ENCODE data around the gene PERCC1.

PERCC1 gene

DNA sequence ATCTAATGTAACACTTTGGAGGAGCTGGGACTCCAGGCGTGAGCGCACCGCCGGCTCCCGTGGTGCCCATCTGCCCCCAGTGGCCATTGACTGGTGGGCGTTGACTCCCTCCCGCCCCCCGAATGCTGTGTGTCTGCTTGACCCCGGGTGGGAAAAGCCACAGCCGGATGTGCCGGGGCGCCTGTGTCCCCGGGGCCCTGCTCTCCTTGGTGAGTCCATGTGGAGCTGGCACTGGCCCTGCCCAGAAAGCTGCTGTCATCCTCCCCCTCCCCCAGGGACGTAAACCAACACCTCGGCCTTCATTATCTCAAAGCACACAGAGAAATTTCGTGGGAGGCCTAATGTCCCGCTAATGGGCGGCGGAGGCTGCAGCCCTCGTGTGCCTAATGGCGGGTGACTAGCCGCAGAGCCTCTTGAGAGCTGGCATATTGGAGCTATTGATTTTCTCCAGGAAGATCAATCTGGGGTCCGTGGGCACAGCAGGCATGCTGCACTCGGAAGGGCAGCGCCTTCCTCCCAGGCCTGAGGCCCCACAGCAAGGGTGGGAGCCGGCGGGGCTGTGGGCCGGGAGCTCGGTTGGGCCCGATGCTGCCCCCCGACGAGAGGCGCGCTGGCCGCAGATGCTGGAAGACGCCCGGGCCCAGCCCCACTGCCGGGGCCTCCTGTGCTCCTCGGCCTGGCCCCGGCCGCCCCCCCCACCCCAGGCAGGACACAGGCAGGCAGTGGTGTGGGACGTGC, 4.0 kb upstream of the PERCC1 start:
- H3K27me3 ChIP-seq (replicated peaks; ENCODE audit: control insufficient read depth, insufficient read depth, low read length, poor library complexity, severe bottlenecking) = no peaks in the 10 kb centered on the region
- H3K4me3 ChIP-seq (ENCODE audit: insufficient read depth, low read depth, low read length, poor library complexity, severe bottlenecking) = no peak overlapping the region
- no peak for DNase-seq

DNA sequence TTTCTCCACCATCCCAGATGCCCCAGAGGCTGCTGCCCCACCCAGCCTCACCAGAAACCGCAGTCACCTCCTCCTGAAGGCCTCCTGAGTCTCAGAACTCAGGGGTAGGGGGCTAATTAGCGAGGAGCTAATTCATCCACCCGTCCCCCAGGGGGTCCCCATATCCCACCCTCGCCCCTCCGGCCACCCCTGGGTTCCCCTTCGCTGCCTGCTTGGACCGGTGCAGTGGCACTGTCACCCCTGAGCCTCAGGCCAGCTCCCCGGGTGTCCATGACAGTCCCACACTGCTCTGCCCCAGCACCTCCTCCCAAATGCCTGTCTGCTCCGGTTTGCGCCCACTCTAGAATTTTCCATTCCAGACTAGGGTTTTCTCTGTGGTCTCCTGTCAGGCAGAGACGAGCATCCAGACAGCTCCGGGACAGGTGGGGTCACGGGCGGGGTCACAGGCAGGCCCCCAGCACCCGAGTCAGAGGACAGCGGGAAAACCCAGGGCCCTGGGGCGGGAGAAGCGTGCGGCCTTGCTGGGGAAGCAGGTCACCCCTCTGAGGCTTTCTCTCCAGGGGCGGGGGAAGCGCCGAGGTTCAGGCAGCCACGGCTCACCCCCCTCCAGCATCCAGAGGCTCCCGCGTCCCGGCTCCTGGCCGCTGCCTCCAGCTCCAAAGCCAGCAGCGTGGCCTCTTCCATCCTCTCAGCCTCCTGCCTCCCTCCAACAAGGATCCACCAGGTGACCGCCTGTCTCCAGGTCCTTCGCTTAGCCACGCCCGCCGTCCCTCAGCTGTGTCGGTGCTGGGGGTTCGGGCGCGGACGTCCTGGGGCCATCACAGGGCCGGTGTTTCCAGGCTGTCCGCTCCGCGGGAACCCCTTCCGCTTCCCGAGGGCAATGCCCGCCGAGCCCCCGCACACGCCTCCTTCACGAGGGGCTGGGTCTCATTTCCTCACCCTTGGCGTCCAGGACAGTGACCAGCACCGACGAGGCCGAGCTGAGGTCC, 3.1 kb upstream of the PERCC1 start:
- Histone ChIP-seq H3K36me3 (ENCODE audit: control insufficient read depth, insufficient read depth, low read length) (no peaks in the 10 kb centered on the region), H3K27me3 (replicated peaks; ENCODE audit: control insufficient read depth, insufficient read depth, low read length, poor library complexity, severe bottlenecking) (no peaks in the 10 kb centered on the region), H3K9me3 (ENCODE audit: control insufficient read depth, low read length) (no peaks in the 10 kb centered on the region), H3K4me3 (ENCODE audit: insufficient read depth, low read depth, low read length, poor library complexity, severe bottlenecking) (no peak overlapping the region), H3K27ac (ENCODE audit: insufficient read depth, low read length, poor library complexity, severe bottlenecking) (no peak overlapping the region), H3K4me1 (ENCODE audit: control insufficient read depth, insufficient read depth, low read length, poor library complexity, severe bottlenecking) (no peaks in the 10 kb centered on the region)
- DNase-seq = no peak

More for the DNA sequence above, 4.0 kb upstream of the PERCC1 start:
- H3K27ac ChIP-seq (ENCODE audit: insufficient read depth, low read length, poor library complexity, severe bottlenecking) = no peak overlapping the region
- no peaks in the 10 kb centered on the region for H3K36me3 ChIP-seq (ENCODE audit: control insufficient read depth, insufficient read depth, low read length)
- no peaks in the 10 kb centered on the region for H3K9me3 ChIP-seq (ENCODE audit: control insufficient read depth, low read length)
- no peaks in the 10 kb centered on the region for H3K4me1 ChIP-seq (ENCODE audit: control insufficient read depth, insufficient read depth, low read length, poor library complexity, severe bottlenecking)

DNA sequence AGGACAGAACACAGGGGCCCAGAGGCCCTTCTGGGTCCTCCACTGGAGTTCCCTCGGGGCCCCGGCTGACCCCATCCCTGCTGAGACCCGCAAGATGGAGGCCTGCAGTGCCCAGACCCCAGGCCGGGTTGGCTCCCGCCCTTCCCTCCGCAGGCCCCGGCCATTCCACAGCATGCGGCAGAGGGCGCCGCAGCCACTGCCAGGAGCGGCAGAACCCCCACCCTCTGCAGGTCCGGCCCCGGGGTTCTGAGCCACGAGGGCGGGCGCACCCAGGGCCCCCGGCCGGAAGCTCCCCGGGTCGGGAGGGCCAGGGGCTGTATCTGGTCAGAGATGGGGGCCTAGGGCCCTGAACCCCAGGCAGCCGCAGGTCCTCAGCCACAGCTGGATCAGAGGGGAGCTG, 2.4 kb upstream of the PERCC1 start:
- Histone ChIP-seq H3K9me3 (ENCODE audit: control insufficient read depth, low read length) (no peaks in the 10 kb centered on the region), H3K4me3 (ENCODE audit: insufficient read depth, low read depth, low read length, poor library complexity, severe bottlenecking) (no peak overlapping the region), H3K4me1 (ENCODE audit: control insufficient read depth, insufficient read depth, low read length, poor library complexity, severe bottlenecking) (no peaks in the 10 kb centered on the region), H3K27ac (ENCODE audit: insufficient read depth, low read length, poor library complexity, severe bottlenecking) (no peak overlapping the region), H3K36me3 (ENCODE audit: control insufficient read depth, insufficient read depth, low read length) (no peaks in the 10 kb centered on the region), H3K27me3 (replicated peaks; ENCODE audit: control insufficient read depth, insufficient read depth, low read length, poor library complexity, severe bottlenecking) (no peaks in the 10 kb centered on the region)
- no peak for DNase-seq

DNA sequence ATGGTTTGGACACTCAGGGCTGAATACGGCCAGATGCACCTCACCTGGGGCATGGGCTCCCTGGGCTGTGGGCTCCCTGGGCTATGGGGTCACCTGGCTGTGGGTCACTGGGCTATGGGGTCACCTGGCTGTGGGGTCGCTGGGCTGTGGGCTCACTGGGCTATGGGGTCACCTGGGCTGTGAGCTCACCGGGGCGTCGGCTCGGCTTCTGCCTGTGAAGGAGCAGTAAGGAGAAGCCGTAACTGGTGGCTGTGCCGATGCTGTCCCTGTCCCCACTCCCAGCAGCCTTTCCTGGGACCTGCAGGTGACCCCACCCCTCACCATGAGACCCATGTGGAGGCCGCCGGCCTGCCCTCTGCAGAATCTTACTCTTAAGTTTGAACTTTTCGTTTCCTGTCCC, 1.9 kb upstream of the PERCC1 start:
- Histone ChIP-seq H3K9me3 (ENCODE audit: control insufficient read depth, low read length) (no peaks in the 10 kb centered on the region), H3K36me3 (ENCODE audit: control insufficient read depth, insufficient read depth, low read length) (no peaks in the 10 kb centered on the region), H3K27me3 (replicated peaks; ENCODE audit: control insufficient read depth, insufficient read depth, low read length, poor library complexity, severe bottlenecking) (no peaks in the 10 kb centered on the region), H3K27ac (ENCODE audit: insufficient read depth, low read length, poor library complexity, severe bottlenecking) (no peak overlapping the region), H3K4me3 (ENCODE audit: insufficient read depth, low read depth, low read length, poor library complexity, severe bottlenecking) (no peak overlapping the region), H3K4me1 (ENCODE audit: control insufficient read depth, insufficient read depth, low read length, poor library complexity, severe bottlenecking) (no peaks in the 10 kb centered on the region)
- DNase-seq = no peak

DNA sequence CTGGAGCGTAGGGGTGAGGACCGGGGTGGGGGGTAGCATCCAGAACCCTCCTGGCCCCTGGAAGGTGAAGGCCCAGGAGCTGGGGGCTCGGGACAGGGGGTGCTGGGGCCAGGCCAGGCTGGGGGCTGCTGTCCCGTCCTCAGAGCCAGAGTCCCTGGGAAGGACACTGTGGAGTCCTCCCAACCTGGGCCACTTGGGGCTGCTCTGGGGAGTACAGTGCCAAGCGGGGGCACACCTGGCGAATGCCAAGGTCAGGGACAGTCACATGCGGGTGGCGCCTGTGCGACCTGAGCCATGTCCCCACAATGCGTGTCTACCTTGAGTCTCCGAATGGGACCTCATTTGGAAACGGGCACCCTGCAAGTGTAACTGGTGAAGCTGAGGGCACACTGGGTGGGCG, 1.2 kb upstream of the PERCC1 start:
- Histone ChIP-seq H3K9me3 (ENCODE audit: control insufficient read depth, low read length) (no peaks in the 10 kb centered on the region), H3K4me1 (ENCODE audit: control insufficient read depth, insufficient read depth, low read length, poor library complexity, severe bottlenecking) (no peaks in the 10 kb centered on the region), H3K27ac (ENCODE audit: insufficient read depth, low read length, poor library complexity, severe bottlenecking) (no peak overlapping the region), H3K4me3 (ENCODE audit: insufficient read depth, low read depth, low read length, poor library complexity, severe bottlenecking) (no peak overlapping the region), H3K27me3 (replicated peaks; ENCODE audit: control insufficient read depth, insufficient read depth, low read length, poor library complexity, severe bottlenecking) (no peaks in the 10 kb centered on the region), H3K36me3 (ENCODE audit: control insufficient read depth, insufficient read depth, low read length) (no peaks in the 10 kb centered on the region)
- no peak for DNase-seq

DNA sequence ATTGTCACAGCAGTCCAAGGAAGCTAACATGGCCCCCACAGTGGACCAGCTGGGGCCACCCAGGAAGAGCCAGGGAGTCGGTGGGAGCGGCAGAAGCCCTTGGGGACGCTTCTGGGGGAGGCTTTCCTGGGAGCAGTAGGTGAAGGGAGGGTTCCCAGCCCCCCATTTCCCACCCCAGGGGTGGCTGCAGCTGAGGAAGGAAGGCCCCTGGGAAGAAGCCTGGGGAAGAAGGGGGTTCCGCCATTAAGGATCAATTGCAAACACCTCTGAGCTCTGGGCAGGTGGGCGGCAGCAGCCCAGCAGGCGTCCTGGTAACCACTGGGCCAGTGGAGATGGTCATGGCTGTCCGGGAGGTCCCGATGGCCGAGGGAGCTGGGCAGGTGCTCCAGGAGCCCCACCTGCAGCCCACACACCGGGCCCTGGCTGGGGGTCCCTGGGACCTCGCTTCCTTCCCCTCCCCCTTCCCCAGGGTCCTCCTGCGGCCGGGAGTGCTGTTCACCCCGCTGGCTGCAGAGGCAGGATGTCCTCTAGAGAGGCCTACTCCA, 592 bp upstream of the PERCC1 start:
- Histone ChIP-seq H3K36me3 (ENCODE audit: control insufficient read depth, insufficient read depth, low read length) (no peaks in the 10 kb centered on the region), H3K4me1 (ENCODE audit: control insufficient read depth, insufficient read depth, low read length, poor library complexity, severe bottlenecking) (no peaks in the 10 kb centered on the region), H3K27ac (ENCODE audit: insufficient read depth, low read length, poor library complexity, severe bottlenecking) (no peak overlapping the region), H3K4me3 (ENCODE audit: insufficient read depth, low read depth, low read length, poor library complexity, severe bottlenecking) (no peak overlapping the region), H3K27me3 (replicated peaks; ENCODE audit: control insufficient read depth, insufficient read depth, low read length, poor library complexity, severe bottlenecking) (no peaks in the 10 kb centered on the region), H3K9me3 (ENCODE audit: control insufficient read depth, low read length) (no peaks in the 10 kb centered on the region)
- DNase-seq = no peak

DNA sequence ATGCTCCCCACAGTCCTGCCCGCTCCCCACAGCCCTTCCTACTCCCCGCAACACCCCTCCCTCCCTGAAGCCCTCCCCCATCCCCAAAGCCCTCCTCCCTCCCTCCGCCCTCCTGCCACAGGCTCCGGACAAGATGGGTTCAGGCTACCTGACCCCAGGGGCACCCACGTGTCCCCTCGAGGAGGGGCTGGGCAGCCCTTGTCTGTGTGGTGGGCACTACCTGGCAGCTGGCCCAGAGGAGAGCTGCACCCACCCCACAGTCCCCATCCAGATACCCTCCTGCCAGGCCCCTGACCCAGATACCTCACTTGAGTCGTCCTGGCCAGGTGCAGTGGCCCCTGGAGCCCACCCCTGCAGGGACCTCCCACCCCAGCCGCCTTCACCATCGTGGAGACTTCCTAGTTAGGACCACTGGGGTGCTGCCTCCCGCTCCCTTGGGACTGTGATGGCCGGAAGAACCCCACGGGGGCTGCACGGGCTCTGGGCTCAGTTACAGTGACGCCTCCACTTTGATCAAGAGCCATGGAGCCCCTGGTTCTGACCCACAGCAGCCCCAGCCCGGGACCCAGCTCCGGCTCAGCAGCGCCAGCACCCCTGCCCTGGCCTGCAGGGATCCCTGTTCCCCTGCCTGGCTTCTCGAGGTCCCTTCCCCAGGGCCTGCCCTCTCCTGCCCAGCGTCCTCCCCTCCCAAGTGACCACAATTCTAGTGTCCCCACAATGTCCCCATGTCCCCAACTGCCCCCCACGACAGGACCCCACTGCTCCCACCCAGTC, 806 bp downstream of the PERCC1 start:
- Histone ChIP-seq H3K27me3 (replicated peaks; ENCODE audit: control insufficient read depth, insufficient read depth, low read length, poor library complexity, severe bottlenecking) (no peaks in the 10 kb centered on the region), H3K4me3 (ENCODE audit: insufficient read depth, low read depth, low read length, poor library complexity, severe bottlenecking) (no peak overlapping the region), H3K9me3 (ENCODE audit: control insufficient read depth, low read length) (no peaks in the 10 kb centered on the region), H3K36me3 (ENCODE audit: control insufficient read depth, insufficient read depth, low read length) (no peaks in the 10 kb centered on the region), H3K4me1 (ENCODE audit: control insufficient read depth, insufficient read depth, low read length, poor library complexity, severe bottlenecking) (no peaks in the 10 kb centered on the region), H3K27ac (ENCODE audit: insufficient read depth, low read length, poor library complexity, severe bottlenecking) (no peak overlapping the region)
- no peak for DNase-seq

DNA sequence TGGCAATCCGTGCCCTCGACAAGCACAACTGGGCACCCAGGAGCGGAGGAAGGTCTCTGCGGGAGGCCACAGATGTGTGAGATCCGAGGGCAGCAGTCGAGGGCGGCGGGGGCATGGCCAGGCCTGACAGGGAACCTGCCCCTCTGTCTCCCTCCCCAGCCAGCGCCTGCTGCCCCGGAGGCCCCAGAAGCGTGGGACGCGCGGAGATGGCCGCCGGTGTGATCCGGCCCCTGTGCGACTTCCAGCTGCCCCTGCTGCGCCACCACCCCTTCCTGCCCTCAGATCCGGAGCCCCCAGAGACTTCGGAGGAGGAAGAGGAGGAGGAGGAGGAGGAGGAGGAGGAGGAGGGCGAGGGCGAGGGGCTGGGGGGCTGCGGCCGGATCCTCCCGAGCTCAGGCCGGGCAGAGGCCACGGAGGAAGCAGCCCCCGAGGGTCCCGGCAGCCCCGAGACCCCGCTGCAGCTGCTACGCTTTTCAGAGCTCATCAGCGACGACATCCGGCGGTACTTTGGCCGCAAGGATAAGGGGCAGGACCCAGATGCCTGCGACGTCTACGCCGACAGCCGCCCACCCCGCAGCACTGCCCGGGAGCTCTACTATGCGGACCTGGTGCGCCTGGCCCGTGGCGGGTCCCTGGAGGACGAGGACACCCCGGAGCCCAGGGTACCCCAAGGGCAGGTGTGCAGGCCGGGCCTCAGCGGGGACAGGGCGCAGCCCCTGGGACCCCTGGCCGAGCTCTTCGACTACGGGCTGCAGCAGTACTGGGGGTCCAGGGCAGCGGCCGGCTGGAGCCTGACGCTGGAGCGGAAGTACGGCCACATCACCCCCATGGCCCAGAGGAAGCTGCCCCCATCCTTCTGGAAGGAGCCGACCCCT, 1.7 kb downstream of the PERCC1 start:
- Histone ChIP-seq H3K9me3 (ENCODE audit: control insufficient read depth, low read length) (no peaks in the 10 kb centered on the region), H3K36me3 (ENCODE audit: control insufficient read depth, insufficient read depth, low read length) (no peaks in the 10 kb centered on the region), H3K27me3 (replicated peaks; ENCODE audit: control insufficient read depth, insufficient read depth, low read length, poor library complexity, severe bottlenecking) (no peaks in the 10 kb centered on the region), H3K27ac (ENCODE audit: insufficient read depth, low read length, poor library complexity, severe bottlenecking) (no peak overlapping the region), H3K4me3 (ENCODE audit: insufficient read depth, low read depth, low read length, poor library complexity, severe bottlenecking) (no peak overlapping the region), H3K4me1 (ENCODE audit: control insufficient read depth, insufficient read depth, low read length, poor library complexity, severe bottlenecking) (no peaks in the 10 kb centered on the region)
- DNase-seq = no peak

DNA sequence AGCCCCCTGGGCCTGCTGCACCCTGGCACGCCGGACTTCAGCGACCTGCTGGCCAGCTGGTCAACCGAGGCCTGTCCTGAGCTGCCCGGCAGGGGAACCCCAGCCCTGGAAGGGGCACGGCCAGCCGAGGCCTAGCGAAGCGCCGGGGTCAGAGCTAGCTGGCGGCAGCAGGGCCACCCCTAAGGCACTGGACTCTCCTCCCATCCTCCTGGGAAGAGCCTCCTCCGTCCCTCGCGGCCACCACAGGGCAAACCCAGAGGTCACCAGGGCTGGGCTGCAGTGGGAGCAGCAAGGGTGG, 2.3 kb downstream of the PERCC1 start:
- no peak overlapping the region for H3K4me3 ChIP-seq (ENCODE audit: insufficient read depth, low read depth, low read length, poor library complexity, severe bottlenecking)
- no peaks in the 10 kb centered on the region for H3K27me3 ChIP-seq (replicated peaks; ENCODE audit: control insufficient read depth, insufficient read depth, low read length, poor library complexity, severe bottlenecking)
- no peaks in the 10 kb centered on the region for H3K4me1 ChIP-seq (ENCODE audit: control insufficient read depth, insufficient read depth, low read length, poor library complexity, severe bottlenecking)
- DNase-seq = no peak
- H3K36me3 ChIP-seq (ENCODE audit: control insufficient read depth, insufficient read depth, low read length) = no peaks in the 10 kb centered on the region
- H3K27ac ChIP-seq (ENCODE audit: insufficient read depth, low read length, poor library complexity, severe bottlenecking) = no peak overlapping the region
- H3K9me3 ChIP-seq (ENCODE audit: control insufficient read depth, low read length) = no peaks in the 10 kb centered on the region

Measured in effector memory CD4-positive, alpha-beta T cell (primary cell).